ENCODE measurements around the gene CHMP4B.

Gene CHMP4B

GRCh38 chr20:33796263-33796906 lies 14.8 kb upstream of the CHMP4B start:
- in situ Hi-C loops (cut with HindIII; ENCODE audit: low pct_ligation_motif_present, low sequenced_read_pairs): no loop called here
- TF ChIP-seq CTCF (IDR thresholded peaks at IDR 0.05; ENCODE audit: low read depth, low read length, missing control alignments): no peak
- no peak overlapping the region for H3K27ac ChIP-seq
- H3K36me3 ChIP-seq (replicated peaks): no peaks in the 10 kb centered on the region
- no peak for DNase-seq
- H3K27me3 ChIP-seq (replicated peaks): no peaks in the 10 kb centered on the region
- H3K4me3 ChIP-seq (ENCODE audit: low read depth, low read length): no peak overlapping the region

- Histone ChIP-seq H3K4me3 (ENCODE audit: low read depth, low read length) (no peak overlapping the region), H3K27me3 (replicated peaks) (no peaks in the 10 kb centered on the region), H3K36me3 (replicated peaks) (no peaks in the 10 kb centered on the region), H3K27ac (no peak overlapping the region)
- TF ChIP-seq CTCF (IDR thresholded peaks at IDR 0.05; ENCODE audit: low read depth, low read length, missing control alignments): no peak
- in situ Hi-C loops (cut with HindIII; ENCODE audit: low pct_ligation_motif_present, low sequenced_read_pairs): no loop called here
- DNase-seq: no peak
Observed at GRCh38 chr20:33796907-33797544, 14.1 kb upstream of the CHMP4B start.

- no peak for TF ChIP-seq CTCF (IDR thresholded peaks at IDR 0.05; ENCODE audit: low read depth, low read length, missing control alignments)
- Histone ChIP-seq H3K27me3 (replicated peaks) (no peaks in the 10 kb centered on the region), H3K4me3 (ENCODE audit: low read depth, low read length) (no peak overlapping the region), H3K27ac (no peak overlapping the region), H3K36me3 (replicated peaks) (no peaks in the 10 kb centered on the region)
- DNase-seq: no peak
- in situ Hi-C loops (cut with HindIII; ENCODE audit: low pct_ligation_motif_present, low sequenced_read_pairs): no loop called here
Observed at GRCh38 chr20:33798444-33798843, 12.7 kb upstream of the CHMP4B start.

- Histone ChIP-seq H3K36me3 (replicated peaks) (no peaks in the 10 kb centered on the region), H3K27ac (peak overlapping the region; percentile 29), H3K4me3 (ENCODE audit: low read depth, low read length) (no peak overlapping the region), H3K27me3 (replicated peaks) (no peaks in the 10 kb centered on the region)
- TF ChIP-seq CTCF (IDR thresholded peaks at IDR 0.05; ENCODE audit: low read depth, low read length, missing control alignments): no peak
- peak; percentile 34 for DNase-seq
- in situ Hi-C loops (cut with HindIII; ENCODE audit: low pct_ligation_motif_present, low sequenced_read_pairs): no loop called here
Observed at GRCh38 chr20:33803921-33804337, 7.2 kb upstream of the CHMP4B start.

GRCh38 chr20:33808388-33808787 lies 2.8 kb upstream of the CHMP4B start:
- no peak overlapping the region for H3K27ac ChIP-seq
- no peak for TF ChIP-seq CTCF (IDR thresholded peaks at IDR 0.05; ENCODE audit: low read depth, low read length, missing control alignments)

More at GRCh38 chr20:33808388-33808787, 2.8 kb upstream of the CHMP4B start:
- no peak for DNase-seq
- no peaks in the 10 kb centered on the region for H3K27me3 ChIP-seq (replicated peaks)
- in situ Hi-C loops (cut with HindIII; ENCODE audit: low pct_ligation_motif_present, low sequenced_read_pairs): no loop called here
- no peaks in the 10 kb centered on the region for H3K36me3 ChIP-seq (replicated peaks)
- H3K4me3 ChIP-seq (ENCODE audit: low read depth, low read length): no peak overlapping the region
